Stimulated activated CD8-positive, alpha-beta memory T cell treated with anti-CD3 and anti-CD28 coated beads, Interleukin-7, amount 100 ng/mL, for 4 hours (primary cell): Measurements from ENCODE around the gene IL36B.
"Not testable (repeated sequence)": the region's sequence is repeated elsewhere in the genome, so short reads cannot be mapped to it uniquely, and the experiment has no call there.

ENCODE experiments used
- DNase-seq, 2 donors: peaks; one replicate each; pipeline ENCODE4 v3.0.0-alpha.2; 2020; ENCODE audit warnings: low read depth in 2 of 2

The IL36B gene

DNA sequence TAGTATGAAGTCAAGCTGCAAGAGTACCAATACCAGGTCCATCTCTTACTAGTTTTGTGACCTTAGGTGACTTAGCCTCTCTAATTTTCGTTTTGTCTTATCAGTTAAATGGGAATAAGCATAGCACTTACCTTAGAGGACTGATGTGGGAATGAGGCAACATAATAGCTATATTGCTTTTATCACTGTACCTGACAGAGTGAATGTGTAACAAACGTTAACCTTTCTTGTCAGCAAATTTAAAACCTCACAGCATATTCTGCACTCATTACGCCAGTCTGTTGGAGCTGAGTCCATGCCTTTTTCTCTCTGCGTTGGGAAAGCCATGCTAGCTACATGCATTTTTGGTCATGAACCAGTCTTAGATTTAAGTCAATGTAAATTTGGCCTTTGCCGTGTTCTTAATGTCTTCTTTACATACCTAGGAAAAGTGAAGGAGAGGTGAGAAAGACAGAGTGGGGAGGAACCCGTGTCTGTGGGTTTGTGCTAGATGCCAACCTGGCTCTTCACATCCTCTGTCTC is at the start of gene IL36B:
TSS of gene IL36B (minus strand) at position 472 of the 522 bp plus-strand sequence.
- DNase-seq, result no peak

DNA sequence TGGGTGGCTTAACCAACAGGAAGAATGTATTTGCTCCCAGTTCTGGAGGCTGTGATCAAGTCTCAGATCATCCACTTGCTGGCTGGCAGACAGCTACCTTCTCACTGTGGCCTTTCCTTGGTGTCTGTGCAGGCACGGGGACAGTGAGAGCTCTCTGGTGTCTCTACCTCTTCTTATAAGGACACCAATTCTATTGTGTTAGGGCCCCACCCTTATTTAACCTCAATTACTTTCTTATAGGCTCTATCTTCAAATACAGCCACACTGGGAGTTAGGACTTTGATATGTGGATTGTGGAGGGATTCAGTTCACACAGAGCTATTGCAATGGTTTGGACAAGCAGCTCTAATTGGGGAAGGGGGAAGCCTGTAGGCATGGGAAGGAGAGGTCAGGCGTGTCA is 49.5 kb upstream of the IL36B start:
- DNase-seq, result no peak

DNA sequence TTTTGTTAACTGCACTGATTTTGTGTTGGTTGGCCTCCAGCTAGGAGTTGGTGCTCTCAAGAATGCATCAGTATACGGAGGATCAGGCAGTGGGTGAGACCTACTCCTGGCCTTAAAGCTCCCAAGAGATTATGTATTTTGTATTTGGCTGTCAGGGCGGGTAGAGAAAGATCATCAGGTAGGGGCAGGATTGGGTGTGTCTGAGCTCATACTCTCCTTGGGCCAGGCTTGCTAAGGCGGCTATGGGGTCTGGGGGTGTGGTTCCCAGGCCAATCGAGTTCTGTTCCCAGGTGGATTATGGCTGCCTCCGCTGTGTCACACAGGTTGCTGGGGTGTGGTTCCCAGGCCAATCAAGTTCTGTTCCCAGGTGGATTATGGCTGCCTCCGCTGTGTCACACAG is 45.9 kb upstream of the IL36B start:
- DNase-seq, result no peak

DNA sequence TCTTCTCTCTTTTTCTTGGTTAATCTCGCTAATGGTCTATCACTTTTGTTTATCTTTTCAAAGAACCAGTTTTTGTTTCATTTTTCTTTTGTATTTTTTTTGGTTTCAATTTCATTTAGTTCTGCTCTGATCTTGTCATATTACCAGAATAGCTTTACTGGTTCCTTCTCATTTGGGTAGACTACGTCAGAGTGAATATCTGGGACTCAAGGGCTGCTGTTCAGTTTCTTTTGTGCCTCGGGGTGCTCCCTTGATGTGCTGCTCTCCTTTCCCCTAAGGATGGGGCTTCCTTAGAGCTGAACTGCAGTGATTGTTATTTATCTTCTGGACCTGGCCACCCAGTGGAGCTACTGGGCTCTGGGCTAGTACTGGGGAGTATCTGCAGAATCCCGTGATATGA is 45.4 kb upstream of the IL36B start:
- DNase-seq, result no peak

GRCh38 chr2:113096842-113097618 is 44.4 kb upstream of the IL36B start:
- not testable (repeated sequence) for DNase-seq

DNA sequence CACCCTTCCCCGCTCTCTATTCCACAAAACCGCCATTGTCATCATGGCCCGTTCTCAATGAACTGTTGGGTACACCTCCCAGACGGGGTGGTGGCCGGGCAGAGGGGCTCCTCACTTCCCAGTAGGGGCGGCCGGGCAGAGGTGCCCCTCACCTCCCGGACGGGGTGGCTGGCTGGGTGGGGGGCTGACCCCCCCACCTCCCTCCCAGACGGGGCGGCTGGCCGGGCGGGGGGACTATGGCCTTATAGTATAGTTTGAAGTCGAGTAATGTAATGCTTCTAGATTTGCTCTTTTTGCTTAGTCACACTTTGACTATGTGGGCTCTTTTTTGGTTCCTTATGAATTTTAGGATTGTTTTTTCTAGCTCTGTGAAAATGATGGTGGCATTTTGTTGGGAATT is 43.6 kb upstream of the IL36B start:
- not testable (repeated sequence) for DNase-seq

- no peak for DNase-seq
Observed at GRCh38 chr2:113093613-113093977, 40.9 kb upstream of the IL36B start.

- no peak for DNase-seq
Observed at GRCh38 chr2:113092864-113093612, 40.4 kb upstream of the IL36B start.

DNA sequence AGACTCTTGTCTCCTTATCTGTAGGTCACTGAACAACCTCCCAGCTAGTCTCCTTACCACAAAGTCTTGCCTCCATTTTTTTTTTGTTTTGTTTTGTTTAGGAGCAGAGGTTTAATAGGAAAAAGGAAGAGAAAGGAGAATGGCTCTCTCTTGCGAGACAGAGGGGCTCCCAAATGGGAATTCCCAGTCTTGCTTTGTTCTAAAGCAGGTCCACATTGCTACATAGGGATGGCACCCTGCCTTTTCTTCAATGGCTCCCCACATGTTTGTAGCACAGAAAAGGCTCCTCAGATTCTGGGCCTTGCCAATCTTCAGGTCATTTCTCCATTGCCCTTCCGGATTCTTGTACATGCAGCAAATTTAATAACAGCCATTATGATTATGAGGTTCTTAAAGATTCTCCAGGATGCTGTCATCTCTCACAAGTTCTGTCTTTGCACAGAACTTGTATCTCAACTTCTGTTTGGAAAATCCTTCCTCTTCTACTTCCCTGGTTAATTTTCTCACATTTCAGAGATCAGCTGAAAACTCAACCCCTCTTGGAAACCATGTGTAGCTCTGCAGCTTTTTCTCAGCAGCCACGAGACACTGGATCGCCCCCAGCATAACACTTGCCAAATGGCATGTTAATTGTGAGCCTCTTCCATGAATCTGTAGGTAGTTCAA is 38.7 kb upstream of the IL36B start:
- DNase-seq, result no peak

- no peak for DNase-seq
Observed at GRCh38 chr2:113089916-113090315, 37.2 kb upstream of the IL36B start.

- DNase-seq, result no peak
Observed at GRCh38 chr2:113088213-113088992, 35.7 kb upstream of the IL36B start.

GRCh38 chr2:113085542-113085941 is 32.9 kb upstream of the IL36B start:
- DNase-seq, result no peak

DNA sequence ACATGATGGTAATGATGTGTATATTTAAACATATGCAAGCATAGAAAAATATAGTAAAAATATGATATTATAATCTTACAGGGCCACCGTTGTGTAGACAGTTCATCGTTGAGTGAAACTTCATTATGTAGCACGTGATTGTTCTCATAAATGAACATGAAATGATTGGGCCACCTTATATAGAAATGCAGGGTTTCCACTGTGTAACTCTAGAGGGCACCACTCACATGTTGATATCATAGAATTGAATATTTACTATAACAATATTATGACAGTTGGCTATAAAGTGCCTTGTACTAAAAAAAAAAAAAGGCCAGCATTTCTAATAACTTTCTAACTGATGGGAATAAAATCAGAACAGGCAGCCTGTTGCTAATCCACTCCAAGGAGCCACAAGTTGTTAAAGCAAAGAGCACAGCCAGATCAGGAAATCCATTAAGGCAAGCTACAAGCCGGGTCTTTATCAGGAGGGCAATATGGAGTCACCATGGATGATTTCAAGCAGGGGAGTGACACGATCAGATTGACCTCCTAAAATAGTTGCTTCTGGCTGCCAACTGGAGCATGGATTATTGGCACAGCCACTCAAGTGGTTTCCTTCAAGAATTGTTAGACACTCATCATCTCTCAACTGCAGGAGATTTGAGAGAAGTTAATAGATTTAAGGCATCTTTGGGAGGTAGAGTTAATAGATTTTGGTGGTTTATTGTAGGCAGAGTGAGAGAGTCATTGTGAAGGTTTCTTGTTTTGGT is 31.8 kb upstream of the IL36B start:
- no peak for DNase-seq

DNA sequence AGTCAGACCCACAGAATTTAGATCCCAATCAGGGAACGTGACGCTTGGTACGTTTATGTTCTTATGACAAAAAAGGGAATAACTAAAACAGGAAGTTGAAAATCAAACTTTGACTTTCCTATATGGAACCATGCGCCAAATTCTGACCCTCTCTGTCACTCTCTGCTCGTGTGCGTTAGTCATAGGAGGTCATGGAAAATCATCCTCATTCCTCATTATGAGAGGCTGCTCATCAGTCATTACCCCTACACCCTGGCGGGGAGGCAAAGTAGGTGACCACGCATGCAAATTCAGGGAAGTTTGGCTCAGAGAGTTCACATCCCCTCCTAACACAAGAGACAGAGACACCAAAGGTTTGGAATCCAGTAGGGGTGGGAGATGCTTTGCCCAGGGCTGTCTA is 30.6 kb upstream of the IL36B start:
- DNase-seq, result no peak

DNA sequence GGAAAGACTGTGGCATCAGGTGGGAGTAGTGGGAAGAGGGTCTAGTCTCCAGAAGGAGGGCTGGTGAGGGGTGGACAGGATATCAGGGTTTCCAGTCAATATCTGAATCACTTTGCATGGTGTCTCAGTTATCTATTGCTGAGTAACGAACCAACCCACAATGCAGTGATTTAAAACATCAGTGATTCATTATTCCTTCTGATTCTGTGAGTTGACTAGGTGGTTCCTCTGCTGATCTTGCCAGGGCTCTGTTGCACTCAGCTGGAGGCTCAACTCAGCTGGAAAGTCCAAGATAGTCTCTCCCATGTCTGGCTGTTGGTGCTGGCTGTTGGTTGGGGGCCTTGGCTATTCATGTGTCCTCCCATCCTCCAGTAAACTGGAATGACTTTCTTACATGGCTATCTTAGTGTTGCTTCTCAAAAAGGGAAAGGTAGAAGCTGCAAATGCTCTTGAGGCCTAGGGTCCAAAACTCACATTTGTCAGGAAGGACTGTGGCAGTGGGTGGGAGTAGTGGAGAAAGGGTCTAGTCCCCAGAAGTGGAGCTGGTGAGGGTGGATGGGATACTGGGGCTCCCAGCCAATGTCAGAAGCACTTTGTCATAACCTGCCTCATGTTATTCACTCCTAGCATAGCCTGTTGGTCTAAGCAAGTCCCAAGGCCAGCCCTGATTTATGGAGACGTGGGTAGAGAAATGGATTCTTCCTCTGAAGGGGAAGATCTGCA is 29.0 kb upstream of the IL36B start:
- no peak for DNase-seq

DNA sequence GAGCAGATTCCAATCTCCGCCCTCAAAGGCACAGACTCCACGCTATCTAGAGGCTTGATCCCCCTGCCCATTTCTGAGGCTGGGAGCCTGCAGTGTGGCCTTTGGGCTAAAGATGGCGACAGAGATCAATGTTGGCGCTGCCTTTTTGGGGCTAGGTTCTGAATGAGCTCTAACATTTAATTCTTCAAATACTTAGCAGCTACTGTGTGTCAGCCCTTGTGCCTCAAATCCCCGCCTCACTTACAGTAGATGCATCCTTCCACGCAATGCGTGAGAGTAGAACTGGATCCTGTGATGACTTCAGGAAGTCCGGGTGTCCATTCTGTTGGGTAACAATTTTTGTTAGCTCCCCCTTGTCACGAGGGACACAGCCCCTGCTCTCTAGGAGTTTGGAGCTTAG is 27.5 kb upstream of the IL36B start:
- DNase-seq, result peak; percentile 16 to 19

DNA sequence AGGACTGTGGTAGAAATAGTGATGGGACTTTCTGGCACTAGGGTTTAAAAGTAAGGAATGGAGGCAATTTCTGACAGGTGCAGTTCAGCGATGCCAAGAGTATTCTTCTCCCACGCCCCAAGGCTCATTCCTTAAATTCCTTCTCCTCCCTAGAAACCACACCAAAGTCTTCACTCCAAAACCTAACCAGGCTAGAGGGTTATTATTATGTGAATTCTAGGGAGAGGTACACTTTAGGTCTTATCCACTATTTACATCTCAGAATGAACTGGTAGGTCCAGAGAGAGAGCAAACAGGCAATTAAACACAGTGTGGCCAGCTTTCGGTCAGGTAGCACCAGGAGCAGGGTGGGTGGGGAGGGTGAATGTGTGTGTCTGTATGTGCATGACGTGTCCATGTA is 26.5 kb upstream of the IL36B start:
- DNase-seq, result no peak

GRCh38 chr2:113078350-113078839 is 25.7 kb upstream of the IL36B start:
- no peak for DNase-seq

- DNase-seq, result no peak
Observed at GRCh38 chr2:113077921-113078320, 25.3 kb upstream of the IL36B start.
